Lower leg skin (tissue), 4 donors: Measurements from ENCODE around the gene HOXB8. TPM values are rescaled to one million over a fixed set of nuclear protein-coding genes. Genes with fewer than 3 reads are reported as not detected.

Source experiments
- DNase-seq, 2 donors: peaks; one replicate each; pipeline ENCODE4 v3.0.0-alpha.2; 2019; ENCODE audit warnings: low spot score in 2 of 2
- H3K4me3 ChIP-seq: fragments of 200-600 bp; sonication (generic); 2 replicates; pipeline ENCODE4 v1.5.1; 2017; ENCODE audit warnings: mild to moderate bottlenecking, low read depth; ENCODE audit not compliant: poor library complexity, severe bottlenecking
- POLR2A ChIP-seq, 2 donors: fragments of 450-650 bp; IDR thresholded peaks; one replicate each; pipeline ENCODE4 v1.6.1; 2016 to 2017; ENCODE audit warnings: antibody characterized with exemption in 2 of 2, mild to moderate bottlenecking in 1 of 2, moderate library complexity in 1 of 2
- WGBS, 2 donors: methylation state at CpG; one replicate each; pipeline ENCODE4 v1.1.5; 2018; 5-methylcytosine and 5-hydroxymethylcytosine counted together
- intact Hi-C: fragments of 100-400 bp; cut with DNase I; formaldehyde crosslinking; loops from one replicate; pipeline ENCODE4 v1.15.0; 2023; ENCODE audit warnings: low total_unique reads
- total RNA-seq, 4 donors: library from RNA; depleted of rRNA; stranded (reverse); fragments of >200 nt; gene quantifications; one replicate each; pipeline ENCODE4 v1.1.0, GENCODE V29; 2016
- TF ChIP-seq, protein P1 (sequence below), 3 donors: fragments of 450-650 bp; IDR thresholded peaks; one replicate each; pipeline ENCODE4 v1.5.1; 2016; ENCODE audit warnings: antibody characterized with exemption in 3 of 3, mild to moderate bottlenecking in 3 of 3, moderate library complexity in 2 of 3

The HOXB8 gene
- total RNA-seq, 4 donors from 2014 or later = 1.4 TPM; not detected in 3

DNA sequence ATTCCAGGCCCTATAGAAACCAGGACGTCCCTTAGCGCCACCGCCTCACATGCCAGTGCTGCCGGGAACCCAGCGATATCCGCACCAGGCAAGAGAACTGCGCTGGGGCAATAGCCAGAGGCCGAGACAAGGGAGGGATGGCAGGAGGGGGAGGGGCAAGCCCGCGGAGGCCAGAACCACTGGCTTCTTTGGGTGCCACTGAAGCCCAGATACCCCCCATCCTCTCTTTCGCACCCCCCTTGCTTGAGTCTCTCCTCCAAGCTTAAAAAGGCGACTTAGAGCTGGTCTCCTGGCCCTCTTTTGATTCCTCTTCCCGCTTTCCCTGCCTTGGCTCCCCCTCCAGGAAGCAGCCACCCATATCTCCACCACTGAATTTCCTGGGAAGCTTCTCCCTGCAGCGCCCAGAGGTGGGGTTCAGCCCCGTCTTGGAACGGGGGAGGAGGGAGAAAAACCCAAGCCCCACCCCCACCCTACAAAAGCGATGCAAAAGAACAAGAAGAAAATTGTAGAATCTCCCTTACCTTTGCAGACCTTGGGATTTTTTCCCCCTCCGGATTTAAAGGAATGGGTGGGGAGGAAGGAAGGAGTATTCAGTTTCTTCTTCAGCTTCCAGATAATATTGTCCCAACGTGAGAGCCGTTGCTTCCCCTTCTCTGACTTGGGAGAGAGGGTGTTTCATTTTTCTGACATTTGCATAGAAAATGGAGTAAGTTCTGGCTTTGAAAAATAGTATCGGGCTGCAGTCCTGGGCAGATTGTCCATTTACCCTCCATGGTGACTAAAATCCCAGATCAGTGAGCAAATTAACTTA is 10.9 kb downstream of the HOXB8 start:
- WGBS, 2 donors = 7 to 10% methylated on average over 21 of the region's 21 CpGs
- DNase-seq = peak in 1 of 2 donors; percentile 90
- TF ChIP-seq, protein P1, sequence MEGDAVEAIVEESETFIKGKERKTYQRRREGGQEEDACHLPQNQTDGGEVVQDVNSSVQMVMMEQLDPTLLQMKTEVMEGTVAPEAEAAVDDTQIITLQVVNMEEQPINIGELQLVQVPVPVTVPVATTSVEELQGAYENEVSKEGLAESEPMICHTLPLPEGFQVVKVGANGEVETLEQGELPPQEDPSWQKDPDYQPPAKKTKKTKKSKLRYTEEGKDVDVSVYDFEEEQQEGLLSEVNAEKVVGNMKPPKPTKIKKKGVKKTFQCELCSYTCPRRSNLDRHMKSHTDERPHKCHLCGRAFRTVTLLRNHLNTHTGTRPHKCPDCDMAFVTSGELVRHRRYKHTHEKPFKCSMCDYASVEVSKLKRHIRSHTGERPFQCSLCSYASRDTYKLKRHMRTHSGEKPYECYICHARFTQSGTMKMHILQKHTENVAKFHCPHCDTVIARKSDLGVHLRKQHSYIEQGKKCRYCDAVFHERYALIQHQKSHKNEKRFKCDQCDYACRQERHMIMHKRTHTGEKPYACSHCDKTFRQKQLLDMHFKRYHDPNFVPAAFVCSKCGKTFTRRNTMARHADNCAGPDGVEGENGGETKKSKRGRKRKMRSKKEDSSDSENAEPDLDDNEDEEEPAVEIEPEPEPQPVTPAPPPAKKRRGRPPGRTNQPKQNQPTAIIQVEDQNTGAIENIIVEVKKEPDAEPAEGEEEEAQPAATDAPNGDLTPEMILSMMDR (IDR thresholded peaks at IDR 0.05) = no peak
- no peak for TF ChIP-seq POLR2A (IDR thresholded peaks at IDR 0.05)
- intact Hi-C loops = no loop called here
- H3K4me3 ChIP-seq = peak overlapping the region; percentile 35

DNA sequence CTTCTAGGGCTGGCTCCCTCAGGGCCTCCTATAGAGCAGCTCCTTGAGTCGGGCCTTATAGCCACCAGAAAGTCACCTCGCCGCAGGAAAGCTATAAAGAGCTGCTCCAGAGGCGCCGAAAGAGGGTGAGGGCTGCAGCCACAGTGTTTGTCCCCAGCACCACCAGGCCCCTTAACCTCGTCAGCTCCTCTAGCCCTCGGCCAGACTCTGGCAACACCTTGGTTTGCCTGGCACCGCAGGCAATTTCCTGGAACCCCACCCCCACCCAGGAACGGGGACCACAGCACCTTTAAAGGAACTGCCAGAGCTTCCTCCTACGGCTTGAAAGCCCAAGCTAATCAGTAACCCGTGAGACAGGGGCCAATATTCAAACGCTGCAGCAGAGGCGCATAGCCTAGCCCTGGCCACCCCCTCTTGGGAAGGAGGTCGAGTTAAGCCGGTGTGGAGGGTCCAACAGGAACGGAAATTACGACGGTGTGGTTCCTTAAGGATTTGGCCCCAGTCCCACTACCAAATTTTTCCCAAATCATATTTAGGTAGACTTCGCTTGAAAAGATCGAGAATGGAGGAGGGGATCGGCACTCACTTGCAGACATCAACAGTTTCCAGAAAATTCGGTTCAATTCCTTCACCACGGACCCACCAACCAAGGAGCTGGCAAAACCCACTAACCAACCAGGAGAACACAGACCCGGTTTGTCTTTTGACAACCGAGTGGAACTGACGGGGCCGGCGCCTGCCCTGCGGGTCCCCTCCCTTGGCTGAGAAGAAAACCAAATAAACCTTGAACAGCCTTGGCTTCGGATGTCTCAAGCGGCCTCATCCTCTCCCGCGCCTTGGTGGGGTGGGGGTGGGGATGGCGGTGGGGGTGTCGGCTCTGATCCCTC is 13.3 kb downstream of the HOXB8 start:
- H3K4me3 ChIP-seq = no peak overlapping the region
- DNase-seq = no peak
- 35 to 46% methylated on average over 34 to 35 of the region's 35 CpGs for WGBS, 2 donors
- intact Hi-C loops = no loop called here
- no peak for TF ChIP-seq POLR2A (IDR thresholded peaks at IDR 0.05)
- TF ChIP-seq, protein P1 (IDR thresholded peaks at IDR 0.05) = no peak

DNA sequence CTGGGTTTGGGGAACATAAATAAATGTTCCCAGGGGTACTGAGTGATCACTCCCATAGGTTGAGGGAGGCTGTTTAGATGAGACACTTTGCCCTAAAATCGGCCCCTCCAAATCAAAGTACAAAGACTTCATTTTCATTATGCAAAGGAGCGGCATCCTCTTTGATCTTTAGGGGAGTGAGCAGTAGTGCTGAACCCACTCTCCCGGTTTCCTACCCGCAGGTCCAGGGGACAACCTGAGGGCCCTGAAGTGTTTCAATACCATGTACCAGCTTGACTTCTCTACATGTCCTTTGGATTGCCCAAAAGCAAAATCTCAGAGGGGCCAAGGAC is 13.9 kb downstream of the HOXB8 start:
- intact Hi-C loops = no loop called here
- no peak overlapping the region for H3K4me3 ChIP-seq
- no peak for TF ChIP-seq POLR2A (IDR thresholded peaks at IDR 0.05)
- TF ChIP-seq, protein P1 (IDR thresholded peaks at IDR 0.05) = no peak
- WGBS, 2 donors = 69 to 87% methylated on average over 4 of the region's 4 CpGs
- DNase-seq = no peak

DNA sequence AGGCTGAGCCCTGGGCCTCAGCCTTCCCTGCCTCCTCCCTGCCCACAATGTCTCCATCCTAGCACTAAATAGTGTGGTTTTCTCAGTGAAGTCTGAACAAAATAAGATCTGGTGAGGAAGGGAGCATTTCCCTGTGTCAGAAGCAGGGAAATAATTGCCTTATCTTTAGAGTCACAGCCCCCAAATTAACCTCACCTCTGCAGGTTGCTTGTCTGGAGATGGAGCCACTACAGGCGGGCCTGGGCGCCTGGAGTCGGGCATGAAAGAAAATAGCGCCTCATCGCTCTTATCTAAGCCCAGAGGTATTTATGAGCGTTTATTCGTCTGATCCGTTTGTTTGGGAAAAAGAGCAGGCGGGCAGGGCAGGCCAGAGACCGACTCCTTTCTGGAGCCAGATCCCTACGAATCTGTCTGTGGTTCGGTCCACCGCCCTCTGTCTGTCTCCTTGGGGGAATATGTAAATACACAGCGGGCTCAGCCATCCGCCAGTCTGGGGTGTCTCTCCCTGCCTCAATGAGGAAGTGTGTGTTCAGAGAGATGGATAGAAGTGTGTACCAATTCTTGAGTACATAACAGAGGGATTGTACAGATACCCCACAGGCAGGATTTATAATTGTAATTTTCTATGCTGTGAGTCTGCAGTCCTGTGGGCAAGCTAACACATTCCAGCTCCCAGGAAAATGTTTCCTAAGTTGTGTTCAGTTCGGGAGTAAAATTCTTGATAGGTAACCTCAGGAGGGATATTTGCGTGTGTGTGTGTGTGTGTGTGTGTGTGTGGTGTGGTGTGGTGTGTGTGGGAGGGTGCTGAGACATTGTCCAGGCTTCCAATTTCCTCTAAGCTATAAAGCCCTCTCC is 14.6 kb downstream of the HOXB8 start:
- intact Hi-C loops = no loop called here
- DNase-seq = no peak
- 83 to 86% methylated on average over 17 of the region's 17 CpGs for WGBS, 2 donors

DNA sequence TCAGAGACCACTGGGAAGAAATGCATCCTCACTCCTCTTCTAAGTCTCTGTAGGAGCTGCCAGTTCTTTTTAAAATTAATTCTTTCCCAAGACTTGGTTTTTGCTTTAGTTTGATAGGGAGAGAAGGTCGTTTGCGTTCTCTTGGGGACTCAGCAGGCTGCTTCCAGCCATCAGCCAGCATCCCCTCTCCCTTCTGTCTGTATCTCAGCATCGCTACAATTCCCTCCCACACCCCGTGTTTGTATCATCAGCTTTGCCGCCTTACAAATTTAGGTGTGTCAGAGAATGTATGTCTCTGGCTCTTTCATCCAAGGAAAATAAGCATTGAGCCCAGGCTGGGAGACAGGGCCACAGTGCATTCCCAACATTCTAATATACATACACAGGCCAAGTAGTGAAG is 15.7 kb downstream of the HOXB8 start:
- no peak for DNase-seq
- TF ChIP-seq, protein P1 (IDR thresholded peaks at IDR 0.05) = no peak
- no peak for TF ChIP-seq POLR2A (IDR thresholded peaks at IDR 0.05)
- H3K4me3 ChIP-seq = no peak overlapping the region
- intact Hi-C loops = no loop called here
- WGBS, 2 donors = 90 to 91% methylated on average over 5 of the region's 5 CpGs

More for the DNA sequence above, 14.6 kb downstream of the HOXB8 start:
- no peak overlapping the region for H3K4me3 ChIP-seq
- no peak for TF ChIP-seq POLR2A (IDR thresholded peaks at IDR 0.05)
- TF ChIP-seq, protein P1 (IDR thresholded peaks at IDR 0.05) = no peak
